Measurements from ENCODE around the gene PSORS1C2.
"Not testable (repeated sequence)": the region's sequence is repeated elsewhere in the genome, so short reads cannot be mapped to it uniquely, and the experiment has no call there.

The PSORS1C2 gene

GRCh38 chr6:31165986-31166385, 27.1 kb upstream of the PSORS1C2 start:
- DNase-seq (ENCODE audit: low read depth in 2 of 2) = no peak

DNA sequence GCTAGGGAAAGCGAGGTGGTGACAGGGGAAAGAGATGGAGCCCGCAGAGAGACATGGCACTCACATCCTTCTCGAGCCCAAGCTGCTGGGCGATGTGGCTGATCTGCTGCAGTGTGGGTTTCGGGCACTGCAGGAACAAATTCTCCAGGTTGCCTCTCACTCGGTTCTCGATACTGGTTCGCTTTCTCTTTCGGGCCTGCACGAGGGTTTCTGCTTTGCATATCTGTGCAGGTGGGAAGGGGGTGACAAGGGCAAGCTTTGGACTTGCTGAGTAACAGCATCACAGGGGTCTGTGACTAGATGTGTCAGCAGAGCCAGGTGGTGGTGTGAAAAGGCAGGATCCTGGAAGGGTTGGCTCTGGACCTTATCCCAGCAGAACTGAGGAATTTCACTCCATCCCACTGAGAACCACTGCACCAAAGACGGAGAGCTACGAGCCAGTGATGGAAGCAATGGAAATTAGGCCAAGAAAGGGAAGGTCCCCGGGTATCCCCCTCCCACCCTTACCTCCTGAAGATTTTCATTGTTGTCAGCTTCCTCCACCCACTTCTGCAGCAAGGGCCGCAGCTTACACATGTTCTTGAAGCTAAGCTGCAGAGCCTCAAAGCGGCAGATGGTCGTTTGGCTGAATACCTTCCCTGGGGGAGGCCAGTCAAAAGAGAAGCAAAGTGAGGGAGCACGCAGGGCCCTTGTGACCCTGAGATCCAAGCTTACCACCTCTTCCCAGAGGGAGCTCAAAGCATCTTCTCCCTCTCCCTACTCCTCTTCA, 26.4 kb upstream of the PSORS1C2 start:
- DNase-seq (ENCODE audit: low read depth in 2 of 2) = not testable (repeated sequence)

GRCh38 chr6:31164475-31165063, 25.7 kb upstream of the PSORS1C2 start:
- not testable (repeated sequence) for DNase-seq (ENCODE audit: low read depth in 2 of 2)

- DNase-seq (ENCODE audit: low read depth in 2 of 2) = no peak
Observed at GRCh38 chr6:31163922-31164321, 25.1 kb upstream of the PSORS1C2 start.

- no peak for DNase-seq (ENCODE audit: low read depth in 2 of 2)
Observed at GRCh38 chr6:31162463-31163165, 23.7 kb upstream of the PSORS1C2 start.

GRCh38 chr6:31161216-31162126, 22.6 kb upstream of the PSORS1C2 start:
- no peak for DNase-seq (ENCODE audit: low read depth in 2 of 2)

DNA sequence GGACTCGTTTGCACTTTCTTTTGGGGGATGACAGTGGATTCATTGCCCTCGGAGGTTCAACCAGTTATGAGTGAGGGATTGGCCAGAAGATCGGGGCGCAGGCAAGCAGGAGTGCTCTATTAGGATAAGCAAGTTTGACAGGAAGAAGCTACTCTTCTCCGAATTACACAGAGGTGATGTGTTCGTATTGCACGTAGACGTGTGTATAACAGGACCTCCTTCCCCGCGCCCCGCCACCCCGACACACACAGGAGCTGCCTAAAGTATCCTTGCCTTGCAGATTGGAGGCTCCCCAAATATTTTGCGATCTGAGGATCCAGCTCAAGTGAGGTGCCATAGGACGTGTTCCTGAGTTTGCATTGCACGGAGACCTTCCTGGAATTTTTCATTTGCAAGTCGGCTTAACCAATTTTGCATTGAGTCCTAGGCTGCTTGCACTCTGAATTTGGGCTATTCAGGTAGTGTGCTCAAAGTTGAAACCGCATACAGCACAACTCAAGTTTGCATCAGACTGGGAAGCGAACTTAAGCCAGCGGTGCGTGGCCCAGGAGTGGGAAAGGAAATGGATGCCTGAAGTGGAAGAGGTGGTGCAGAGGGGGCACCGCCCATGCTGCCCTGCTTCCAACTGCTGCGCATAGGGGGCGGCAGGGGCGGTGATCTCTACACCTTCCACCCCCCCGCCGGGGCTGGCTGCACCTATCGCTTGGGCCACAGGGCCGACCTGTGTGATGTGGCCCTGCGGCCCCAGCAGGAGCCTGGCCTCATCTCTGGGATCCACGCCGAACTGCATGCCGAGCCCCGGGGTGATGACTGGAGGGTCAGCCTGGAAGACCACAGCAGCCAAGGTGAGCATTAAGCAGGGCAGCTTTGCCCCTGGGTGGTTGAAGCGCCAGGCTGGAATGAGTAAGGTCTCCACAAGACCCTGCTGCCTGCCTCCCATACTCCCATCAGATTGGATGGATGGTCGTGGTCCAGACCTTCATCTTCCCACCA, 20.3 kb upstream of the PSORS1C2 start:
- DNase-seq (ENCODE audit: low read depth in 2 of 2) = no peak

DNA sequence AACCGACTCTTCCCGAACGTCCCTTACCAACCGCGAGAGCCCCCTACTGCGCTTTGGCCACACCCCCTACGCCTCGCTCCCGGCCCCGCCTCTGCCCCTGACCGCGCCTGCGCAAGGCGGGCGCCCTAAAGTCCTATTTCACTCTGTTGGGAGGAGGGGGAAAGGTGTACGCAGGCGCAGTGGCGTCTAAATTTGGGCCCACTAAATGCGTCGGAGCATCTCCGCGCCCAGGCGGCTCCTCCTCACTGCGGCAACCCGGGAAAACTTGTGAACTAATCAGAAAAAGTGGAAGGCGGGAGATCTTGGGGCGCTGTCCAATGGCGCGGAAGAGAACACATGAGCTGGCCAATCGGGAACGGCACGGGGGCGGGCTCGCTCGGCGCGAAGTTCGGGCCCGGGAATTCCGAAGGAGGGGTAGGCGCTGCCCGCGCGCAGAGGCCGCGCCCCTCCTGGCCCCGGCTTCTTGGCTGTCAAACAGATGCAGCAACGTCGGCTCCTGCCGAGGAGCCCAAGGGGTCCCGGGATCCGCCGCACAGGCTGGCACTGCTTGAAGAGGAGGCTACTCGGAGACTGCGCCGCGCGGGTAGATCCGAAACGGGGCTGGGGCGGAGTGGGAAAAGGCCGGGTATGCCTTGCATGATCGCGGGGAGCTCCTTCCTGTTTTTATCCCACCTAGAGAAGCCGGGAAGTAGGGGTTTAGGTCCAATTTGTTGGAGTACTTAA, 19.4 kb upstream of the PSORS1C2 start, which contains the start of gene TCF19:
Gene TCF19 (plus strand): TSS at position 450 of the 723 bp plus-strand sequence. CDS start 881 bp downstream, outside the sequence.
- peak; percentile 98 to 99 for DNase-seq (ENCODE audit: low read depth in 2 of 2)

- DNase-seq (ENCODE audit: low read depth in 2 of 2) = no peak
Observed at GRCh38 chr6:31157513-31158139, 18.8 kb upstream of the PSORS1C2 start, which contains the start of gene CCHCR1. Gene CCHCR1, minus strand, starts transcription at chr6:31157802. Its CDS starts 202 bp downstream, at chr6:31157600.

DNA sequence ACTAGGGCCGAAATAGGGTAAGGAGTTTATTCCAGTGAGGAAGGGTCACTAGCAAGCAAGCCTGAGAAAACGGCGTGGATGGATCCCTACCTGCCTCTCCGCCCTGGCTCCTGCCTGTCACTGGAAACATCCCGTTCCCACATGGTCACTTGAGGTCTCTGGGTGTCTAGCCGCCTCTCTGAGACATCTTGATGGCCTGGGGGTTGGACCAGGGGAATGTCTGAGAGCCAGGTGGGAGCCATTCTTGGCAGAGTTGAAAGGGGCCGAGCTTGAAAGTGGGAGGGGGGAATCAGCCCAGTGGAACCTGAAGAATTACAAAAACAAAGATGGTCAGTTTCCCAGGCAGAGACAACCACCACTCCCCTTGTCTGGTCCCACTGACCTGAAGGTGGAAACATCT, 17.8 kb upstream of the PSORS1C2 start:
- DNase-seq (ENCODE audit: low read depth in 2 of 2) = no peak

GRCh38 chr6:31154436-31154835, 15.6 kb upstream of the PSORS1C2 start:
- no peak for DNase-seq (ENCODE audit: low read depth in 2 of 2)

- DNase-seq (ENCODE audit: low read depth in 2 of 2) = no peak
Observed at GRCh38 chr6:31152781-31153180, 13.9 kb upstream of the PSORS1C2 start.

DNA sequence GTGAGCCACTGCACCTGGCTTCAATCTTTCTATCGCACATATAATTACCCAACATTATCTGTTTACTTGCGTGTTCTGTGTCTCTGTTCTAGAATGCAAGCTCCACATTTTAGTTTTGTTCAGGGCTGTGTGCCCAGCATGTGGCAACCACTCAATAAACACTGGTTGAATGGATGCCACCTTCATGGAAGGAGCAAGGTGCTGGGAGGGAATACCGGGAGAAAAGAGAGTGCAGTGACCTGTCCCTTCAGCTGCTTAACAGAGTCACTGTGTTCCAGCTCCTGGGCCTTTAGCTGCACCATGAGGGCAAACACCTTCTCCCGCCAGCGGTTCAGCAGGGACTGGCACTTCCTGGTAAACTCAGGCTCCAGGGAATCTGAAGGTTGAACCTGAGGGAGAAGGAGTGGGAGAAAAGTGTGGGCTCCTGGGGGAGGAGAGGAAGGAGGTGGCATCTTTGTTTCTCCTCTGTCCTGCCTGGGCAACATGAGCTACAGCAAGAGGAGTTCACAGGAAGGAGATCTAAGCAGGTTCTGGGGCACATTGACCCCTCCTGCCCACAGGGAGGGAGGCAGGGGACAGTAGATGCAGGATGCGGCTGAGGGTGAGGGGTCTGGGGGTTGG, 11.1 kb upstream of the PSORS1C2 start:
- DNase-seq (ENCODE audit: low read depth in 2 of 2) = no peak

- no peak for DNase-seq (ENCODE audit: low read depth in 2 of 2)
Observed at GRCh38 chr6:31145386-31145785, 6.5 kb upstream of the PSORS1C2 start.

DNA sequence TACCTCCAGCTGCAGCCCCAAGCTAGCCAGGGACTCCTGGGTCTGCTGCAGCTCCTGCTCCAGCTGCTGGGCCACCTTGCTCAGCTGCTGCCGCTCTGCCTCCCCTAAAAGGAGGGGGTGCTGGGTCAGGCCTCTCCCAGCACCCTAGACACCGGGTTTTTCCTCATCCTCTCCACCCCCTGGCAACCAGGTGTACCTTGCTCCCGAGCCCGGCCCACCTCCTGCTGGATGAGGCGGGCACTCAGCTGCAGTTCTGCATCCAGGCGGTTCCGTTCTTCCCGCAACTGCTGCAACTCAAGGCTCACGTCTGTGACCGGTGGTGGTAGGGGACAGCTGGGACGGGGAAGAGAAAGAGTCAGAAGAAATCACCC, 6.1 kb upstream of the PSORS1C2 start:
- no peak for DNase-seq (ENCODE audit: low read depth in 2 of 2)

GRCh38 chr6:31144296-31144969, 5.6 kb upstream of the PSORS1C2 start:
- DNase-seq (ENCODE audit: low read depth in 2 of 2) = no peak

DNA sequence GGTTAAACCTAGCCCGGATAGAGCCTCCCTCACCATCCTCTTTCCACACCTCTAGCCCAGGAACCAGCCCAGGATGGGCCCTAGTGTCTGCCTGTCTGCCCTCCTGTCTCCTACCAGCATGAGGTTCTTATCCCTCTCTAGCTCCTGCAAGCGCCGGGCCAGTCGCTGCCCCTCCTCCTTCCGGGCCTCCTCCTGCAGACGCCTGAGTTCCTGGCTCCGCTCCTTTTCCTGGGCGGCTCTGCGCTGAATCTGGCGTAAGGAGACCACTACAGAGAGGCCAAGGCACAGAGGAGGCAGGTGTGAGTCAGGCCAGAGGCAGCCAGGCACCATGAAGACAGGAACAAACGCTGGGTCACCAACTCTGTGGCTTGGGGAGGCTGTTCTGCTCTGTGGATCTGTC, 4.3 kb upstream of the PSORS1C2 start:
- DNase-seq (ENCODE audit: low read depth in 2 of 2) = no peak

- no peak for DNase-seq (ENCODE audit: low read depth in 2 of 2)
Observed at GRCh38 chr6:31142361-31142761, 3.5 kb upstream of the PSORS1C2 start.
